GM23248 (cell line): Measurements from ENCODE around the gene PHLPP1. TPM values are rescaled to one million over a fixed set of nuclear protein-coding genes. Genes with fewer than 3 reads are reported as not detected.

Experiments used
- DNase-seq: peaks from one replicate; pipeline ENCODE4 v3.0.0-alpha.2; 2015
- H2AFZ ChIP-seq: fragments of 200-600 bp; sonication (generic); 2 replicates; pipeline ENCODE4 v1.6.1; 2016; ENCODE audit warnings: antibody characterized with exemption
- H3F3A ChIP-seq: fragments of 200-600 bp; sonication (generic); 2 replicates; pipeline ENCODE4 v1.6.1; 2016; ENCODE audit warnings: mild to moderate bottlenecking, antibody characterized with exemption, mixed run types; ENCODE audit not compliant: insufficient read depth
- H3K27ac ChIP-seq: fragments of 200-600 bp; sonication (generic); 2 replicates; pipeline ENCODE4 v1.5.1; 2016; ENCODE audit warnings: mild to moderate bottlenecking
- H3K27me3 ChIP-seq: fragments of 200-600 bp; sonication (generic); replicated peaks from 2 replicates; pipeline ENCODE4 v1.6.1; 2016; ENCODE audit warnings: mild to moderate bottlenecking; ENCODE audit not compliant: insufficient read depth
- H3K36me3 ChIP-seq: fragments of 200-600 bp; sonication (generic); 2 replicates; pipeline ENCODE4 v1.6.1; 2016; ENCODE audit warnings: low read depth, mild to moderate bottlenecking
- H3K4me1 ChIP-seq: fragments of 200-600 bp; sonication (generic); 2 replicates; pipeline ENCODE4 v1.6.1; 2016; ENCODE audit warnings: mild to moderate bottlenecking; ENCODE audit not compliant: insufficient read depth
- H3K4me2 ChIP-seq: fragments of 200-600 bp; sonication (generic); one replicate; pipeline ENCODE4 v1.6.1; 2016; ENCODE audit warnings: mild to moderate bottlenecking; ENCODE audit not compliant: unreplicated experiment
- H3K4me3 ChIP-seq: fragments of 200-600 bp; sonication (generic); 2 replicates; pipeline ENCODE4 v1.5.1; 2016; ENCODE audit warnings: mild to moderate bottlenecking
- H3K79me2 ChIP-seq: fragments of 200-600 bp; sonication (generic); 2 replicates; pipeline ENCODE4 v1.6.1; 2016; ENCODE audit warnings: mild to moderate bottlenecking; ENCODE audit not compliant: insufficient read depth
- H3K9ac ChIP-seq: fragments of 200-600 bp; sonication (generic); 2 replicates; pipeline ENCODE4 v1.6.1; 2016; ENCODE audit warnings: mild to moderate bottlenecking
- H3K9me2 ChIP-seq: fragments of 200-600 bp; sonication (generic); 2 replicates; pipeline ENCODE4 v1.6.1; 2016; ENCODE audit warnings: mixed run types, mild to moderate bottlenecking, moderate library complexity; ENCODE audit not compliant: insufficient read depth
- H3K9me3 ChIP-seq: fragments of 200-600 bp; sonication (generic); one replicate; pipeline ENCODE4 v1.6.1; 2017; ENCODE audit warnings: low read depth
- H4K20me1 ChIP-seq: fragments of 200-600 bp; sonication (generic); 2 replicates; pipeline ENCODE4 v1.6.0; 2016; ENCODE audit not compliant: insufficient read depth
- EZH2 ChIP-seq: fragments of 200-600 bp; sonication (generic); IDR thresholded peaks from 2 replicates; pipeline ENCODE4 v1.6.1; 2018; ENCODE audit warnings: antibody characterized with exemption, mild to moderate bottlenecking; ENCODE audit not compliant: insufficient read depth, poor library complexity, severe bottlenecking
- EZH2phosphoT487 ChIP-seq: fragments of 200-600 bp; sonication (generic); IDR thresholded peaks from 2 replicates; pipeline ENCODE4 v1.6.1; 2018; ENCODE audit warnings: antibody characterized with exemption, moderate library complexity, mild to moderate bottlenecking, low read depth; ENCODE audit not compliant: insufficient read depth
- WGBS, 2 experiments: methylation state at CpG; one replicate each; pipeline ENCODE4 v1.1.6; 2015 to 2017; ENCODE audit warnings: low lambda C conversion rate in 2 of 2, low coverage in 1 of 2; ENCODE audit errors: missing lambda C conversion rate in 2 of 2; 5-methylcytosine and 5-hydroxymethylcytosine counted together
- in situ Hi-C: fragments of 300-500 bp; cut with MboI; formaldehyde crosslinking; loops from 2 replicates; pipeline ENCODE4 v1.15.0; 2020
- polyA plus RNA-seq: library from polyadenylated mRNA; unstranded; fragments of >200 nt; fragmentation: Nextera tagmentation; extraction: Ambion mirVana; gene quantifications from 2 replicates; pipeline ENCODE4 v1.2.1, GENCODE V29; 2016
- total RNA-seq: library from RNA; depleted of rRNA; stranded (reverse); fragments of >200 nt; shearing (Covaris generic); gene quantifications from 2 replicates; pipeline ENCODE4 v1.2.3, GENCODE V29; 2014

Gene PHLPP1
- total and polyA plus RNA-seq, 2 experiments from 2014 or later, result 1.1 to 6.8 TPM

DNA sequence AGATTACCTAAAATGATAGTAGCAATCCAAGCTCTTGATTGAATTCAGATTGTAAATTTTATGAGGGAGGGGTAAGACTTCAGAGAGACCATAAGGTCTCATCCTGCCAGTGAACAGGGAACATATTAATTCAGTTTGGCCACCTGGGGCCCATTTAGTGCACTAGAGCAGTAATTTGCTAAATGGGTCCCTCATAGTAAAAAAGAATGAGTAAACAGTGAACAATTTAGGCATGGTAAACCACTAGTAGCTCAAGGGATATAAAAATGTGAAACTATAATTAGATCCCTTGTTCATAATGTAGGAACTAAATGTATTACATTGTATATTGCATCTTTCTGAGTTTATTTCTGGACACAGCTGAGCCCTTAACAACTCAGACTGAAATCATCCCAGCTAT lies 4.9 kb upstream of the PHLPP1 start:
- H3K4me3 ChIP-seq, result no peak overlapping the region
- peaks cover 13% of the 10 kb centered on the region; the same call in 1 of the 2 replicates for H3F3A ChIP-seq
- no peaks in the 10 kb centered on the region for H3K27me3 ChIP-seq
- H4K20me1 ChIP-seq, result no peaks in the 10 kb centered on the region
- peaks cover 12% of the 10 kb centered on the region for H3K4me1 ChIP-seq
- H3K4me2 ChIP-seq, result peak overlapping the region; percentile 23
- H3K9me3 ChIP-seq, result no peaks in the 10 kb centered on the region
- H3K9me2 ChIP-seq, result no peaks in the 10 kb centered on the region
- no peaks in the 10 kb centered on the region for H3K36me3 ChIP-seq
- peak; percentile 64 for DNase-seq
- in situ Hi-C loops, result loop anchor here (10.0 kb wide), 2 partner anchors 244 to 274 kb away; no protein-coding TSS in a partner anchor
- H2AFZ ChIP-seq, result 0 out of 2 replicates have a peak overlapping the region, but pooled peaks have one; percentile 4
- H3K27ac ChIP-seq, result 0 out of 2 replicates have a peak overlapping the region, but pooled peaks have one; percentile 22
- no peak overlapping the region for H3K9ac ChIP-seq
- H3K79me2 ChIP-seq, result no peaks in the 10 kb centered on the region
- no peak for TF ChIP-seq EZH2
- TF ChIP-seq EZH2phosphoT487, result 0 out of 2 replicates have a peak, but pooled peaks have one; percentile 30

DNA sequence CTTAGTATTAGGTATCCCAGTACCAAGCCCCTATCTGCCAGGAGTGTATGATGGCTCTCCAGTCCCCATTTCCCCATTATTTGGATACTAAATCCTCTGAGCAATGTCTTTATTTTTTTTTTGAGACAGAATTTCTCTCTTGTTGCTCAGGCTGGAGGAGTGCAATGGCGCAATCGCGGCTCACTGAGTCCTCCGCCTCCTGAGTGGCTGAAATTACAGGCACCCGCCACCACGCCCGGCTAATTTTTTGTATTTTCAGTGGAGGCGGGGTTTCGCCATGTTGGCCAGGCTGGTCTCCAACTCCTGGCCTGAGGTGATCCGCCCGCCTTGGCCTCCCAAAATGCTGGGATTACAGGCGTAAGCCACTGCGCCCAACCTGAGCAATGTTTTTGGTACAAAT lies 3.6 kb upstream of the PHLPP1 start:
- no peak overlapping the region for H3K9ac ChIP-seq
- no peak for TF ChIP-seq EZH2
- no peak for TF ChIP-seq EZH2phosphoT487
- in situ Hi-C loops, result loop anchor here (10.0 kb wide), 2 partner anchors 243 to 273 kb away; no protein-coding TSS in a partner anchor
- no peaks in the 10 kb centered on the region for H3K9me2 ChIP-seq
- no peak overlapping the region for H2AFZ ChIP-seq
- H3K4me2 ChIP-seq, result no peak overlapping the region
- no peaks in the 10 kb centered on the region for H3K79me2 ChIP-seq
- WGBS, 2 experiments, result 90 to 93% methylated on average over 13 of the region's 13 CpGs
- no peak for DNase-seq
- no peak overlapping the region for H3K4me3 ChIP-seq
- no peaks in the 10 kb centered on the region for H4K20me1 ChIP-seq
- H3F3A ChIP-seq, result peaks cover 13% of the 10 kb centered on the region; the same call in 1 of the 2 replicates
- H3K27me3 ChIP-seq, result no peaks in the 10 kb centered on the region
- no peak overlapping the region for H3K27ac ChIP-seq
- H3K9me3 ChIP-seq, result no peaks in the 10 kb centered on the region
- H3K36me3 ChIP-seq, result no peaks in the 10 kb centered on the region
- H3K4me1 ChIP-seq, result peaks cover 12% of the 10 kb centered on the region

DNA sequence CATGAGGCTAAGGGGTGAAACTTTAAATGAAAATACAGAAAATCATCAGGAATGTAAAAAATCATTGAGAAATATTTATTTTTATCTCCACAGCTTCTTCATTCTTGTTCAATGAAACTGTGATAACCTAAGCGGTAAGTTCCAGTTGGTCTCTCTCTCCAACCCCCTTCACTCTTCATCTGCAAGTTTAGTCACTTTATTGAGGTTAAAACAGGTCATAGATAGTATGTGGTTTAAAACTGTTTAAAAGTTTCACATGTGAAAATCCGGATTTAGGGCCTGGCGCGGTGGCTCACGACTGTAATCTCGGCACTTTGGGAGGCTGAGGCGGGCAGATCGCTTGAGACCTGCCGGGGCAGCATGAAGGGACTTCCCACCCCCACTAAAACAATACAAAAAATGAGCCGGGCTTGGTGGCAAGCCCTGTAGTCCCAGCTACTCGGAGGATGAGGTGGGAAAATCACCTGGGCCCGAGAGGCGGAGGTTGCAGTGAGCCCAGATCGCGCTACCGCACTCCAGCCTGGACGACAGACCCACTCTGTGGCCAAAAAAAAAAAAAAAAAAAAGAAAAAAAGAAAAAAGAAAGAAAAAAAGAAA lies 1.6 kb upstream of the PHLPP1 start:
- Histone ChIP-seq H3K4me2 (no peak overlapping the region), H3K27me3 (no peaks in the 10 kb centered on the region), H3K4me3 (no peak overlapping the region), H3K9me3 (no peaks in the 10 kb centered on the region), H3K79me2 (peaks cover 11% of the 10 kb centered on the region), H2AFZ (peak overlapping the region; percentile 93), H3F3A (peaks cover 26% of the 10 kb centered on the region; the same call in 1 of the 2 replicates), H4K20me1 (no peaks in the 10 kb centered on the region), H3K4me1 (peaks cover 20% of the 10 kb centered on the region), H3K9me2 (no peaks in the 10 kb centered on the region), H3K27ac (no peak overlapping the region), H3K9ac (no peak overlapping the region), H3K36me3 (no peaks in the 10 kb centered on the region)
- TF ChIP-seq EZH2phosphoT487, result no peak
- no peak for TF ChIP-seq EZH2
- no peak for DNase-seq
- in situ Hi-C loops, result loop anchor here (10.0 kb wide), 2 partner anchors 241 to 271 kb away; no protein-coding TSS in a partner anchor
- WGBS, 2 experiments, result 89 to 92% methylated on average over 17 of the region's 17 CpGs

DNA sequence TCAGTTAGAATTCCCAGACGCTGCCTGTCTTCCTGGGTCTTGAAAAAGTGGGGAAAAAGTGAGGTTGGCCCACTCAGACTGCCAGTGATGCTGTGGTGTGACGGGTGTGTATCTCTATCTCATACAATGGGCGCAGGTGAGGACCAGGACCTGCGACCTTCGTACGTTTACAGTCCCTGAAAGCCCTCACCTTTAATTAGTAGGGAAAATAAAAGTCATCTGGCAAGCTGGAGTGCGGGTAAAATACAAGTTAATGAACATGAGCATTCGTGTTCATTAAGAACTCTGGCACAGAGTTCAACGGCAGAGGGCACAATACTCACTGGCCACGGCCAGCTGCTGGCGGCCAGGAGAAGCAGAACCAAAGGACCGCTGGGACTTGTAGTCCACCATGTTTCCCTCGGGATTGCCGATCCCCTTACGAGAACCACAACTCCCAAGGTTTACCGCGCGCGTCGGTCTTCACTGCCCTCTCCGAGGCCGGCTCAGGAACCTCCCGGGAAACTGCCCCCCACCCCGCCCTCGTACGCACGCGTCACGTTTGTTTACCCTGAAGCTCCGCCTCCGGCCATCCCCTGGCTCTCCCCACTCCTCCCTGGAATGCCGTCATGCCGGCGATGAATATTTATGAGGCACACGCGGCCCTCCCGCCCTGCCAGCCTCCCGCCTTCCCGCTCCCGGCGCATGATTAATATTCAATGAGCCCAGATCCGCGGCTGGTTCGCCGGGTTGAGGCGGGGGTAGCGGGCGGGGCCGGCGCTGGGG lies 488 bp upstream of the PHLPP1 start:
- H4K20me1 ChIP-seq, result no peaks in the 10 kb centered on the region
- DNase-seq, result peak; percentile 100
- peaks cover 22% of the 10 kb centered on the region for H3K79me2 ChIP-seq
- in situ Hi-C loops, result loop anchor here (10.0 kb wide), 2 partner anchors 240 to 270 kb away; no protein-coding TSS in a partner anchor
- TF ChIP-seq EZH2phosphoT487 (no peak), EZH2 (no peak)
- peaks cover 26% of the 10 kb centered on the region; the same call in 1 of the 2 replicates for H3F3A ChIP-seq
- WGBS, 2 experiments, result 5% methylated on average over 27 to 50 of the region's 50 CpGs
- no peaks in the 10 kb centered on the region for H3K9me3 ChIP-seq
- H2AFZ ChIP-seq, result peak overlapping the region; percentile 93
- H3K27me3 ChIP-seq, result no peaks in the 10 kb centered on the region
- H3K4me1 ChIP-seq, result peaks cover 30% of the 10 kb centered on the region
- H3K4me2 ChIP-seq, result peak overlapping the region; percentile 19
- H3K4me3 ChIP-seq, result peak overlapping the region; percentile 69
- peak overlapping the region; percentile 74 for H3K9ac ChIP-seq
- H3K27ac ChIP-seq, result peak overlapping the region; percentile 64
- H3K9me2 ChIP-seq, result no peaks in the 10 kb centered on the region
- H3K36me3 ChIP-seq, result no peaks in the 10 kb centered on the region
